Esophagus muscularis mucosa (tissue), 4 donors: ENCODE results near the gene IRS2.

Source experiments
- CTCF ChIP-seq, 3 experiments: fragments of 200-600 bp in 2 of 3; fragments of 450-650 bp in 1 of 3; sonication (generic) in 2 of 3; IDR thresholded peaks; one replicate each; pipeline ENCODE4 v1.5.1; 2017 to 2019; ENCODE audit warnings: antibody characterized with exemption in 3 of 3, mild to moderate bottlenecking in 2 of 3, moderate library complexity in 1 of 3
- EP300 ChIP-seq: sonication (generic); formaldehyde crosslinking; IDR thresholded peaks from one replicate; pipeline ENCODE4 v1.6.1; 2017; ENCODE audit warnings: antibody characterized with exemption
- POLR2A ChIP-seq: fragments of 450-650 bp; IDR thresholded peaks from one replicate; pipeline ENCODE4 v1.6.1; 2017; ENCODE audit warnings: antibody characterized with exemption, moderate library complexity, mild to moderate bottlenecking, low read depth
- POLR2AphosphoS5 ChIP-seq, 2 donors: sonication (generic); formaldehyde crosslinking; IDR thresholded peaks; one replicate each; pipeline ENCODE4 v1.6.1; 2017; ENCODE audit warnings: antibody characterized with exemption in 2 of 2

GRCh38 chr13:109740721-109741120, 45.7 kb downstream of the IRS2 start:
- no peak for TF ChIP-seq CTCF (IDR thresholded peaks at IDR 0.05)
- TF ChIP-seq POLR2AphosphoS5 (IDR thresholded peaks at IDR 0.05): no peak
- TF ChIP-seq POLR2A: no peak
- no peak for TF ChIP-seq EP300
